Endothelial cell of umbilical vein (primary cell): ENCODE measurements around the gene FAM193B. TPM values are rescaled to one million over a fixed set of nuclear protein-coding genes. Genes with fewer than 3 reads are reported as not detected.

Experiments used
- BruUV-seq: library from RNA; stranded (reverse); fragments of 400-500 nt; replicated peaks from 2 replicates; lab custom pipeline; 2021; lab: Mats Ljungman, UMichigan
- CTCF ChIA-PET: fragments of 300-600, 350-600 bp; sonication (Branson Sonifier 250); formaldehyde crosslinking; loops from one replicate; lab custom pipeline; 2021; ENCODE audit warnings: antibody characterized with exemption, inconsistent platforms; lab: Charles Lee
- POLR2A ChIA-PET: fragments of 300-600, 350-600 bp; sonication (Branson Sonifier 250); formaldehyde crosslinking; loops from one replicate; lab custom pipeline; 2021; ENCODE audit warnings: antibody characterized with exemption, inconsistent platforms; lab: Charles Lee
- DNase-seq: peaks from one replicate; pipeline ENCODE4 v3.0.0-alpha.2; 2011; ENCODE audit warnings: low read depth, low spot score
- FAIRE-seq: peaks from 2 replicates; lab custom pipeline; 2011; peaks lifted over from hg19 to GRCh38; lab: Jason Lieb, UNC
- H2AFZ ChIP-seq: 2 replicates; pipeline ENCODE4 v1.6.0; 2012; ENCODE audit warnings: low read depth, low read length, control low read depth, inconsistent platforms
- H3K27ac ChIP-seq: 2 replicates; pipeline ENCODE4 v1.5.1; 2011; ENCODE audit warnings: low read depth, mild to moderate bottlenecking, control low read depth, low read length, moderate library complexity; ENCODE audit not compliant: insufficient read depth
- H3K27me3 ChIP-seq, 2 experiments: 2 replicates each; pipeline versions ENCODE4 v1.6.0 to v1.6.1; 2011; ENCODE audit warnings: low read length in 2 of 2, mixed read lengths in 1 of 2; ENCODE audit not compliant: control insufficient read depth in 2 of 2, insufficient read depth in 2 of 2
- H3K36me3 ChIP-seq, 2 experiments: 2 replicates in 1 of 2; 3 replicates in 1 of 2; pipeline ENCODE4 v1.5.1; 2011; ENCODE audit warnings: low read length in 2 of 2, mild to moderate bottlenecking in 1 of 2, moderate library complexity in 1 of 2; ENCODE audit not compliant: control insufficient read depth in 2 of 2, insufficient read depth in 2 of 2; ENCODE audit errors: extremely low read depth in 1 of 2
- H3K4me1 ChIP-seq: 3 replicates; pipeline ENCODE4 v1.5.1; 2011; ENCODE audit warnings: mild to moderate bottlenecking, low read length; ENCODE audit not compliant: control insufficient read depth, insufficient read depth; ENCODE audit errors: extremely low read depth
- H3K4me2 ChIP-seq: 2 replicates; pipeline ENCODE4 v1.6.1; 2011; ENCODE audit warnings: low read length, control low read depth, mixed read lengths; ENCODE audit not compliant: insufficient read depth
- H3K4me3 ChIP-seq, 3 experiments: fragments of 200-600 bp in 1 of 3; sonication (generic), shearing (Covaris generic) in 1 of 3; replicated peaks in 1 of 3; 2 replicates each; pipeline ENCODE4 v1.5.1; 2011 to 2016; ENCODE audit warnings: control low read depth in 3 of 3, low read length in 3 of 3, mild to moderate bottlenecking in 2 of 3, inconsistent platforms in 1 of 3, low read depth in 1 of 3, moderate library complexity in 1 of 3; ENCODE audit not compliant: insufficient read depth in 1 of 3
- H3K79me2 ChIP-seq: 2 replicates; pipeline ENCODE4 v1.6.0; 2012; ENCODE audit warnings: low read length, inconsistent platforms; ENCODE audit not compliant: control insufficient read depth, insufficient read depth
- H3K9ac ChIP-seq: replicated peaks from 2 replicates; pipeline ENCODE3; 2011; ENCODE audit warnings: low read length, control low read depth; ENCODE audit not compliant: insufficient read depth; ENCODE audit errors: extremely low read depth
- H3K9me1 ChIP-seq: replicated peaks from 3 replicates; pipeline ENCODE4 v1.6.0; 2011; ENCODE audit warnings: mild to moderate bottlenecking, low read length; ENCODE audit not compliant: control insufficient read depth, insufficient read depth; ENCODE audit errors: extremely low read depth
- H3K9me3 ChIP-seq: replicated peaks from 2 replicates; pipeline ENCODE4 v1.5.1; 2012; ENCODE audit warnings: low read length, inconsistent platforms; ENCODE audit not compliant: control insufficient read depth, insufficient read depth
- H4K20me1 ChIP-seq: replicated peaks from 2 replicates; pipeline ENCODE3; 2011; ENCODE audit warnings: mild to moderate bottlenecking, low read length; ENCODE audit not compliant: control insufficient read depth, insufficient read depth; ENCODE audit errors: extremely low read depth
- FOS ChIP-seq: IDR thresholded peaks from 2 replicates; pipeline ENCODE4 v1.6.1; 2011; ENCODE audit warnings: mild to moderate bottlenecking, low read length, moderate library complexity, borderline replicate concordance; ENCODE audit not compliant: insufficient read depth
- JUN ChIP-seq: IDR thresholded peaks from 2 replicates; pipeline ENCODE4 v1.6.1; 2011; ENCODE audit warnings: borderline replicate concordance, low read depth; ENCODE audit not compliant: insufficient read length, insufficient read depth
- POLR2A ChIP-seq: IDR thresholded peaks from 2 replicates; pipeline ENCODE4 v1.6.1; 2012; ENCODE audit warnings: low read depth, mild to moderate bottlenecking, control low read depth, low read length
- dilution Hi-C: fragments of 300-500 bp; cut with MboI; formaldehyde crosslinking; loops from one replicate; pipeline ENCODE4 v1.15.0; 2019; ENCODE audit warnings: low sequenced_read_pairs; ENCODE audit not compliant: extremely low pct_ligation_motif_present
- intact Hi-C: fragments of 100-400 bp; cut with micrococcal nuclease; formaldehyde crosslinking; loops from one replicate; pipeline ENCODE4 v1.10.0; 2022
- polyA plus RNA-seq, 4 experiments: library from polyadenylated mRNA; depleted of rRNA in 3 of 4; stranded (reverse) in 3 of 4; unstranded in 1 of 4; fragments of >200 nt; gene quantifications; 2 replicates each; pipeline versions ENCODE4 v1.2.1 to v1.2.3, GENCODE V29; 2011 to 2012; ENCODE audit warnings: missing spikeins in 1 of 4
- total RNA-seq: library from RNA; stranded (reverse); gene quantifications from 2 replicates; pipeline ENCODE4 v1.2.3, GENCODE V29; 2021

The FAM193B gene
- total and polyA plus RNA-seq, 2 donors (not counting 3 experiments of a cell fraction or from before 2014, with no cell fraction given): 57.9 to 75.7 TPM

DNA sequence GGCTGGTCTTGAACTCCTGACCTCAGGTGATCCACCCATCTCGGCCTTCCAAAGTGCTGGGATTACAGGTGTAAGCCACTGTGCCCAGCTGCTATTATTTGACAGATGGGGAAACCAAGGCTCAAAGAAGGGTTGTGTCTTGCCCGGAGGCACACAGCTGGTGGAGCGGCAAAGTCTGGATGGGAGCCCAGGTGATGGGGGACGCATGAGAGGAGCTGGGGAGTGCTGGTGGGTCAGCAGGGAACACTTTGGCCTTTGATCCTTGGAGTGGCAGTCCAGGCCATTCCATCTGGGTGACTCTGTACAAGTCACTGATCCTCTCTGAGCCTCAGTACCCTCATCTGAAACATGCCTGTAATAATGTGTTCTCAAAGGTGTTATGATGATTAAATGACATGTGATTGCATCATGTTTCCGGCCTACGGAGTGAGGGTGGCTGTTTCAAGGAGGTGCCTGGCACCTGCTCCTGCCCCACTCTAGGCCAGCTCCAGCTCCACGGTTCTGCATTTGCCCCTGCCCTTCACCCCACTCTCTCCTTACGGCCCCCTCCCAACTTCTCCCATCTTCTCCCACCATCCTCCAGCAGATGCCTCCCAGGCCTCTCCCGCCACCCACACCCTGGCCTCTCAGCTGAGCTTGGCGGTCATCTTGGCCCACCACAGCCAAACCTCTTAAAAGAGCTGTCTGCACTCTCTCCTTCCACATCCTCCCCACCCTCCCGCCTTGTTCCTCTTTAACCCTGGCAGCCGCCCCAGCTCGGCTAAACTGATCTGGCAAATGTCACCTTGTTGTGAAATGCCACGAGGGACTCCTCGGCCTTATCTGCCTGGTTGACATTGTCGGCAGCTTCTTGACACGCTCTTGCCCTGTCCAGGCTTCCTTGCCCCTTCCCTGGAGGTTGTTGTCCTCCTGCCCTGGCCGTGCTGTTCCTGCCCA lies 75.4 kb downstream of the FAM193B start:
- Histone ChIP-seq H4K20me1 (no peaks in the 10 kb centered on the region), H3K4me1 (no peaks in the 10 kb centered on the region), H3K27ac (no peak overlapping the region), H3K4me3 (no peak overlapping the region), H2AFZ (no peak overlapping the region), H3K36me3 (peaks cover 0 to 13% of the 10 kb centered on the region in 2 experiments), H3K4me2 (no peak overlapping the region), H3K9me1 (no peaks in the 10 kb centered on the region), H3K27me3 (no peaks in the 10 kb centered on the region), H3K9me3 (no peaks in the 10 kb centered on the region), H3K9ac (no peak overlapping the region), H3K79me2 (no peaks in the 10 kb centered on the region)
- DNase-seq (no peak), FAIRE-seq (peak; percentile 70)
- intact Hi-C loops: loop anchor here (10.0 kb wide), 1 partner anchor 1034 kb away; the partner anchor contains the start of gene FAF2
- dilution Hi-C loops: no loop called here
- ChIA-PET POLR2A (interaction anchor here (0.9 to 1.3 kb wide), 3 partner anchors 9 to 16 kb away, joined by 3 to 5 read pairs (median 5); no protein-coding TSS in a partner anchor), CTCF (interaction anchor here (1.2 to 3.3 kb wide), 5 partner anchors 12 to 75 kb away, joined by 3 to 17 read pairs (median 4); no protein-coding TSS in a partner anchor)
- no TSS peak for BruUV-seq
- TF ChIP-seq JUN: no peak
- TF ChIP-seq POLR2A: peak; percentile 52

DNA sequence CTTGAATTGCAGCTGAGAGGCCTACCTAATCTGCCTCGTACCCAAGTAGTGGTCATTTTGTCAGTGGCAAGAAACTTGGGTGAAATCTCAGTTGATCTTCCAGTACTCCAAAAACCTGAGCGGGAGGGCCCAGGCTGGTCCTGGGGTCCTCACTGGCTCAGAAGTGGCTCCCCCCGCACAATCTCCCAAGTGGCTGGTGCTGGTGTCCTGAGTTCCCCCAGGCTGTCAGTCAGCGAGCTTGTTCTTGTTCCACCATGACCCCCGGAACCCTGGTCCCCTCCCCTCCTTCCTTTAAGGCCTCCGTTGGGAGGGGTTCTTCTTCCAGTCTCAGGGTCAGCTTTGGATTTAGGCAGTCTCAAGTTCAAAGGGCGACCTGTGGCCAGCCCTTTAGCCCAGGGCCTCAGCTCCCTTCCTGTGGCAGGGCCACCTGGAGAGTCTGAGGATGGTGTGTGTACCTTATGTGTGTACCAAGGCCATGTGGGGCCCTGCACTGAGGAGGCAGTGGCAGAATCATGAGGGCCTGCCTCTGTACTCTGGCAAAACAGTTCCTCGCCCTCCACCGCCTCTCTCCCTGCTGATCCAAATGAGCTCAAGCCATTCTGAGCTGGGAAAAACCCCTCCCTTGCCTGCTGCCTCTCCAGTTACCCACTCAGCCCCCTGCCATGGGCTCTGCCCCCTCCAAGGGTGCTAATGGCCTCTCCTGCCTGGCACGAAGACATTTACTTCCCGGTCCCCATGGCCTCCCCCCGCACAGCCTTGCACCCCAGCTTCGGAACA lies 76.5 kb downstream of the FAM193B start:
- BruUV-seq: no TSS peak
- POLR2A ChIA-PET: interaction anchor here (1.1 to 2.3 kb wide), 4 partner anchors 10 to 19 kb away, joined by 3 to 17 read pairs (median 8); partner anchors contain the start of gene PDLIM7
- H3K9me1 ChIP-seq: no peaks in the 10 kb centered on the region
- H3K4me3 ChIP-seq: no peak overlapping the region
- peaks cover under 1% of the 10 kb centered on the region for H3K79me2 ChIP-seq
- no peaks in the 10 kb centered on the region for H4K20me1 ChIP-seq
- no peak overlapping the region for H3K4me2 ChIP-seq
- H3K9me3 ChIP-seq: no peaks in the 10 kb centered on the region
- no peaks in the 10 kb centered on the region for H3K4me1 ChIP-seq
- H3K27me3 ChIP-seq: no peaks in the 10 kb centered on the region
- CTCF ChIA-PET: interaction anchor here (1.0 to 3.3 kb wide), 8 partner anchors 8 to 87 kb away, joined by 3 to 17 read pairs (median 4); partner anchors contain the start of gene PDLIM7
- no peak for DNase-seq
- H3K36me3 ChIP-seq: peaks cover 0 to 5% of the 10 kb centered on the region in 2 experiments
- intact Hi-C loops (loop anchor here (10.0 kb wide), 1 partner anchor 1033 kb away; the partner anchor contains the start of gene FAF2), dilution Hi-C loops (no loop called here)
- H3K9ac ChIP-seq: no peak overlapping the region
- peak; percentile 4 for FAIRE-seq
- TF ChIP-seq POLR2A (peak; percentile 15), FOS (no peak)
- no peak overlapping the region for H2AFZ ChIP-seq
- no peak overlapping the region for H3K27ac ChIP-seq
